Loucy (cell line): ENCODE data around the gene WFIKKN2.

Experiments
- H2AFZ ChIP-seq: fragments of 200-600 bp; sonication (generic); 2 replicates; pipeline ENCODE4 v1.6.0; 2016; ENCODE audit warnings: antibody characterized with exemption, mild to moderate bottlenecking, low read length, moderate library complexity
- H3F3A ChIP-seq: fragments of 200-600 bp; 2 replicates; pipeline ENCODE4 v1.6.0; 2016; ENCODE audit warnings: antibody characterized with exemption, low read depth, mild to moderate bottlenecking
- H3K27me3 ChIP-seq: fragments of 200-600 bp; sonication (generic); 2 replicates; pipeline ENCODE4 v1.6.1; 2014; ENCODE audit warnings: low read length, mild to moderate bottlenecking; ENCODE audit not compliant: insufficient read depth, poor library complexity, severe bottlenecking
- H3K36me3 ChIP-seq: fragments of 200-600 bp; sonication (generic); 2 replicates; pipeline ENCODE4 v1.6.1; 2016; ENCODE audit warnings: low read length; ENCODE audit not compliant: insufficient read depth
- H3K4me1 ChIP-seq: fragments of 200-600 bp; sonication (generic); 2 replicates; pipeline ENCODE4 v1.5.1; 2014; ENCODE audit warnings: low read length, mild to moderate bottlenecking; ENCODE audit not compliant: insufficient read depth, poor library complexity, severe bottlenecking
- H3K4me2 ChIP-seq: fragments of 200-600 bp; sonication (generic); 2 replicates; pipeline ENCODE4 v1.6.0; 2014; ENCODE audit warnings: antibody characterized with exemption, low read length, low read depth, mild to moderate bottlenecking; ENCODE audit not compliant: poor library complexity, severe bottlenecking
- H3K4me3 ChIP-seq: fragments of 200-600 bp; sonication (generic); 2 replicates; pipeline ENCODE4 v1.5.1; 2014; ENCODE audit warnings: low read length, mild to moderate bottlenecking, mixed read lengths; ENCODE audit not compliant: poor library complexity, severe bottlenecking
- H3K79me2 ChIP-seq: fragments of 200-600 bp; sonication (generic); 2 replicates; pipeline ENCODE4 v1.6.1; 2014; ENCODE audit warnings: low read length; ENCODE audit not compliant: insufficient read depth
- H3K9ac ChIP-seq: fragments of 200-600 bp; sonication (generic); 2 replicates; pipeline ENCODE4 v1.6.0; 2014; ENCODE audit warnings: mild to moderate bottlenecking, low read depth, low read length, moderate library complexity; ENCODE audit not compliant: poor library complexity, severe bottlenecking
- H3K9me2 ChIP-seq: fragments of 200-600 bp; sonication (generic); replicated peaks from 2 replicates; pipeline ENCODE4 v1.6.1; 2016; ENCODE audit warnings: low read depth, low read length, mixed read lengths
- H3K9me3 ChIP-seq: fragments of 200-600 bp; sonication (generic); 2 replicates; pipeline ENCODE4 v1.6.1; 2014; ENCODE audit warnings: mild to moderate bottlenecking, antibody characterized with exemption, low read length, low read depth; ENCODE audit not compliant: insufficient read depth
- H4K20me1 ChIP-seq: fragments of 200-600 bp; sonication (generic); 2 replicates; pipeline ENCODE4 v1.6.0; 2014; ENCODE audit warnings: antibody characterized with exemption, low read length, mild to moderate bottlenecking; ENCODE audit not compliant: insufficient read depth, poor library complexity, severe bottlenecking
- EZH2phosphoT487 ChIP-seq: fragments of 200-600 bp; IDR thresholded peaks from 2 replicates; pipeline ENCODE4 v1.6.1; 2018; ENCODE audit warnings: antibody characterized with exemption, mild to moderate bottlenecking, moderate library complexity, borderline replicate concordance
- TF ChIP-seq, protein P1 (sequence below): fragments of 200-600 bp; sonication (generic); conservative IDR thresholded peaks from 2 replicates; pipeline ENCODE4 v1.5.1; 2014; ENCODE audit warnings: mild to moderate bottlenecking, antibody characterized with exemption, low read length

Gene WFIKKN2

DNA sequence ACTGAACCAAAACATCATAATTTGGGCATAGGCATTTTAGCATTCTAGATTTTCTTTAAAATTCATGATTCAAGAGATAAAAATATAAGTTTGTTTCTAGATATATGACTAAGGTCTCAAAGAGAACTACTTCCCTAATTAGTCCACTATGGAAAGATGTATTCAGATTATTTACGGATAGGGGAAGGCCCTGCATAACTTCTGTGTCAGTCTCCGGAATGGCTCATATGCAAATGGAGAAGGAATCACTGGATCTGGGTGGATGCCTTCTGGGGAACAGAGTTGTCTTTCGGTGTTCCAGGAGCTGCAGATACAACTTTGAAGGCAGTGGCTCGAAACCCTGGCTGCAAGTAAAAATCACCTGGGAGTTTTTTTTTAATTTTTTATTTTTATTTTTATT lies 17.1 kb upstream of the WFIKKN2 start:
- no peaks in the 10 kb centered on the region for H3K79me2 ChIP-seq
- TF ChIP-seq EZH2phosphoT487: no peak
- TF ChIP-seq, protein P1, sequence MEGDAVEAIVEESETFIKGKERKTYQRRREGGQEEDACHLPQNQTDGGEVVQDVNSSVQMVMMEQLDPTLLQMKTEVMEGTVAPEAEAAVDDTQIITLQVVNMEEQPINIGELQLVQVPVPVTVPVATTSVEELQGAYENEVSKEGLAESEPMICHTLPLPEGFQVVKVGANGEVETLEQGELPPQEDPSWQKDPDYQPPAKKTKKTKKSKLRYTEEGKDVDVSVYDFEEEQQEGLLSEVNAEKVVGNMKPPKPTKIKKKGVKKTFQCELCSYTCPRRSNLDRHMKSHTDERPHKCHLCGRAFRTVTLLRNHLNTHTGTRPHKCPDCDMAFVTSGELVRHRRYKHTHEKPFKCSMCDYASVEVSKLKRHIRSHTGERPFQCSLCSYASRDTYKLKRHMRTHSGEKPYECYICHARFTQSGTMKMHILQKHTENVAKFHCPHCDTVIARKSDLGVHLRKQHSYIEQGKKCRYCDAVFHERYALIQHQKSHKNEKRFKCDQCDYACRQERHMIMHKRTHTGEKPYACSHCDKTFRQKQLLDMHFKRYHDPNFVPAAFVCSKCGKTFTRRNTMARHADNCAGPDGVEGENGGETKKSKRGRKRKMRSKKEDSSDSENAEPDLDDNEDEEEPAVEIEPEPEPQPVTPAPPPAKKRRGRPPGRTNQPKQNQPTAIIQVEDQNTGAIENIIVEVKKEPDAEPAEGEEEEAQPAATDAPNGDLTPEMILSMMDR: no peak
- H3K36me3 ChIP-seq: no peaks in the 10 kb centered on the region
- H3K9me2 ChIP-seq: no peaks in the 10 kb centered on the region
- H2AFZ ChIP-seq: no peak overlapping the region
- H3K4me1 ChIP-seq: peaks cover 3% of the 10 kb centered on the region
- H4K20me1 ChIP-seq: no peaks in the 10 kb centered on the region
- no peak overlapping the region for H3K9ac ChIP-seq
- H3K4me3 ChIP-seq: no peak overlapping the region
- no peaks in the 10 kb centered on the region for H3K9me3 ChIP-seq
- H3K4me2 ChIP-seq: no peak overlapping the region
- no peaks in the 10 kb centered on the region for H3K27me3 ChIP-seq
- no peaks in the 10 kb centered on the region for H3F3A ChIP-seq

DNA sequence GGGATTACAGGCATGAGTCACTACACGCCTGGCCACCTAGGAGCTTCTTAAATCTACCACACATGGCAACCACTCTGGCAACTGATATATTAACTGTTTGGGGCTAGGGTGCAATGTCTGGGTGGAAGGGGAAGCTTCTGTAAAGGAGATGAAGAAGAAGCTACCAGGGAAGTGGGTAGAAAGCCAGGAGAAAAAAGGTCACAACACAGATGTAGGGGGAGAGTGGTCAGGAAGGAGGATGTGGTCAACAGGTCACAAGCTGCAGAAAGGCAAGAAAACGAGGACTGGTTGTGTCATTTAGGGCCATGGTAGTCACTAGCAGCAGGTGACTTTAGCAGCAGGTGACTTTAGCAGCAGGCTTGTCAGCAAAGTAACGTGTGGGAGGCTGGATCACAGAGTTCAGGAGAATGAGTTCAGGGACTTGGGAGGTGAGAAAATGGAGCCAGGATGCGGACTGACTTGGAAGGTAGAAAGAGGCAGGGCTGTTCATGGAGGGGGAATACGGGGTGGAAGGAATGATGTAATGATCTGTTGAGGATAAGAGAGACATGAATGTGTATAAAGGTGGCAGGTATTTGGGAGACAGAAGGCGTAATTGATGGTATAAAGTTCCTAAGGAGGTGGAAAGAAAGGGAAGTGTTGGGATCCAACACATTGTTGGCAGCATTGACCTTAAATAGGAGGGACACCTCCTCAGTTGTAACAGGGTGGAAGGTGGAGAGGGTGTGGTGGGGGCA lies 16.3 kb upstream of the WFIKKN2 start:
- Histone ChIP-seq H3K9me3 (no peaks in the 10 kb centered on the region), H3K79me2 (no peaks in the 10 kb centered on the region), H3K4me2 (no peak overlapping the region), H4K20me1 (no peaks in the 10 kb centered on the region), H3K27me3 (no peaks in the 10 kb centered on the region), H3K9ac (no peak overlapping the region), H3F3A (no peaks in the 10 kb centered on the region), H3K4me1 (peaks cover 3% of the 10 kb centered on the region), H3K9me2 (no peaks in the 10 kb centered on the region), H2AFZ (no peak overlapping the region), H3K4me3 (no peak overlapping the region), H3K36me3 (no peaks in the 10 kb centered on the region)
- TF ChIP-seq, protein P1: no peak
- no peak for TF ChIP-seq EZH2phosphoT487

DNA sequence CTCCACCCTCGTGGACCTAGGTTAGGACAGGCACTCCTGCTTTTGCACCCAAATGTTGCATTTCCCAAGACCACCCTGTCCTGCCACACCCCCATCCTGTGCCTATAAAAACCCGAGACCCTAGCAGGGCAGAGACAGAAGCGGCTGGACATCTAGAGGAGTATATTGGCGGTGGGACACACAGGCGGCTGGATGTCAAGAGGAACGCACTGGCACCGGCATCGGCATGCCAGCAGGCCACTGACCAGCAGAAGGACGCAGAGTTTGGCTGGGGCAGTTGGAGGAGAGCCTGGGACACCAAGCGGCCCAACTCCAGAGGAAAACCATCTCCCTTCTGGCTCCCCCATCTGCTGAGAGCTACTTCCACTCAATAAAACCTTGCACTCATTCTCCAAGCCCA lies 14.7 kb upstream of the WFIKKN2 start:
- no peak overlapping the region for H3K4me2 ChIP-seq
- no peak overlapping the region for H3K4me3 ChIP-seq
- H3K4me1 ChIP-seq: peaks cover 3% of the 10 kb centered on the region
- no peaks in the 10 kb centered on the region for H3K9me2 ChIP-seq
- H3K9ac ChIP-seq: no peak overlapping the region
- no peak for TF ChIP-seq EZH2phosphoT487
- TF ChIP-seq, protein P1: no peak
- no peaks in the 10 kb centered on the region for H3F3A ChIP-seq
- no peaks in the 10 kb centered on the region for H3K27me3 ChIP-seq
- no peaks in the 10 kb centered on the region for H3K9me3 ChIP-seq
- no peaks in the 10 kb centered on the region for H4K20me1 ChIP-seq
- H3K36me3 ChIP-seq: no peaks in the 10 kb centered on the region
- no peak overlapping the region for H2AFZ ChIP-seq
- H3K79me2 ChIP-seq: no peaks in the 10 kb centered on the region
